BJ (cell line): Measurements from ENCODE around the gene GNB4. TPM values are rescaled to one million over a fixed set of nuclear protein-coding genes. Genes with fewer than 3 reads are reported as not detected.

Experiments used
- CTCF ChIA-PET: fragments of 350-600 bp; formaldehyde crosslinking; extraction: SDS; loops from one replicate; lab custom pipeline; 2021; ENCODE audit warnings: antibody characterized with exemption, inconsistent platforms; lab: Yijun Ruan, JAX
- POLR2A ChIA-PET: fragments of 300-600 bp; sonication (Branson Sonifier 250); formaldehyde crosslinking; extraction: SDS; loops from one replicate; lab custom pipeline; 2021; ENCODE audit warnings: antibody characterized with exemption; lab: Charles Lee
- DNase-seq: peaks from one replicate; pipeline ENCODE4 v3.0.0-alpha.2; 2011; ENCODE audit warnings: low read depth
- H3K27me3 ChIP-seq: 2 replicates; pipeline ENCODE4 v1.6.0; 2011; ENCODE audit warnings: low read length; ENCODE audit not compliant: control insufficient read depth, insufficient read depth
- H3K36me3 ChIP-seq: 2 replicates; pipeline ENCODE4 v1.5.1; 2011; ENCODE audit warnings: low read length; ENCODE audit not compliant: control insufficient read depth, insufficient read depth
- H3K4me3 ChIP-seq: 2 replicates; pipeline ENCODE4 v1.5.1; 2011; ENCODE audit warnings: low read depth, mild to moderate bottlenecking, control low read depth, low read length
- polyA minus RNA-seq: library from RNA; depleted of rRNA, polyadenylated mRNA; stranded (reverse); fragments of >200 nt; gene quantifications from 2 replicates; pipeline ENCODE4 v1.2.3, GENCODE V29; 2011; rRNA and poly(A)+ RNA removed
- polyA plus RNA-seq: library from polyadenylated mRNA; depleted of rRNA; stranded (reverse); fragments of >200 nt; gene quantifications from 2 replicates; pipeline ENCODE4 v1.2.3, GENCODE V29; 2011; rRNA removed
- TF ChIP-seq, protein P1 (sequence below): IDR thresholded peaks from 2 replicates; pipeline ENCODE4 v1.5.1; 2011; ENCODE audit warnings: low read depth, mild to moderate bottlenecking, control low read depth, inconsistent platforms, low read length, moderate library complexity; ENCODE audit not compliant: insufficient read depth

Gene GNB4
- polyA plus RNA-seq (25.2 and 50.6 TPM in 2 replicates), polyA minus RNA-seq (47.0 and 49.3 TPM in 2 replicates)

DNA sequence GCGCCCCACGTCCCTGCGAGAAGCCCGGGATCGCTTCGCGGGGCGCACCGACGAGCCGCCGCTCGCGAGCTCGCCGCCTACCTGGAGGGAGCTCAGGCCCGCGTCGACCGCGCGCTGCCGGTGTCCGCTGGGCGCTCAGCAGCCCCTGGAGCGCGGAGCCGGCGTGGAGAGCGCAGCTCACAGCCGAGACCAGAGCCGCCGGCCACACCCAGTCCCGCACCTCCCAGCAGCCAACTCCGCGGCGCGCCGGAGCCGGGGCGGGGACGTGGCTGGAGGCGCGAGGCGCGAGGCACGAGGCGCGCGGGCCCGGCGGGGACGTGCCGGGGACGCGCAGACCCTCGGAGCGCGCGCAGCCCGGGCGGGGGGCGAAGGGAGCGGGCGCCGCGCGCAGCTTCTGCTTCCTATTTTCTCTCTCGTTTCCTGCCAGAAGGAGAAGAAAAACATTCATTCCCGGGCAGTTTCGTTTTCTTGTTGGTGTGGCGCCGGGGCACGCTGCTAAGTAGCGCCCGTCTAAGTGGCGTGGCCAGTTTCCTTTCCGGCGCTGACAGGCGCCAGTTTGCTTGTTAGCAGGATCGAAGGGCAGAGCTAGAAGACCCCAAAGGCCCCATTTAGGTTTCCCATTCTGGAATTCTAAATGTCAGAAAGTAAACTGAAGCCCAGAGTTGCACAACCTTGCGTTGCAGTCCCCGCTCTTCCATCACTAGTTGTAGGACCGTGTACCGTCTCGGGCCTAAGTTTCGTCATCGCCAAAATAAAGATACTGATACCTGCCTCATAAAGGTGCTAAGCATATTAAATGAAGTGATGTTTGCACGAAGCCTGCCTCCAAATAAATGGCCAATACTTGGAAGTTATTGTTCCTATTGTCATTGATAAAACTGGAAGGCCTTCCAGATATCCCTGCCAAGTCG is at the start of gene GNB4:
TSS of gene GNB4 (minus strand) at position 206 of the 911 bp plus-strand sequence. CDS start 25,270 bp downstream, outside the sequence.
- ChIA-PET CTCF (interaction anchor here (1.1 to 1.2 kb wide), 2 partner anchors 19 to 80 kb away, joined by 3 read pairs; no protein-coding TSS in a partner anchor), POLR2A (no interaction called here)
- TF ChIP-seq, protein P1, sequence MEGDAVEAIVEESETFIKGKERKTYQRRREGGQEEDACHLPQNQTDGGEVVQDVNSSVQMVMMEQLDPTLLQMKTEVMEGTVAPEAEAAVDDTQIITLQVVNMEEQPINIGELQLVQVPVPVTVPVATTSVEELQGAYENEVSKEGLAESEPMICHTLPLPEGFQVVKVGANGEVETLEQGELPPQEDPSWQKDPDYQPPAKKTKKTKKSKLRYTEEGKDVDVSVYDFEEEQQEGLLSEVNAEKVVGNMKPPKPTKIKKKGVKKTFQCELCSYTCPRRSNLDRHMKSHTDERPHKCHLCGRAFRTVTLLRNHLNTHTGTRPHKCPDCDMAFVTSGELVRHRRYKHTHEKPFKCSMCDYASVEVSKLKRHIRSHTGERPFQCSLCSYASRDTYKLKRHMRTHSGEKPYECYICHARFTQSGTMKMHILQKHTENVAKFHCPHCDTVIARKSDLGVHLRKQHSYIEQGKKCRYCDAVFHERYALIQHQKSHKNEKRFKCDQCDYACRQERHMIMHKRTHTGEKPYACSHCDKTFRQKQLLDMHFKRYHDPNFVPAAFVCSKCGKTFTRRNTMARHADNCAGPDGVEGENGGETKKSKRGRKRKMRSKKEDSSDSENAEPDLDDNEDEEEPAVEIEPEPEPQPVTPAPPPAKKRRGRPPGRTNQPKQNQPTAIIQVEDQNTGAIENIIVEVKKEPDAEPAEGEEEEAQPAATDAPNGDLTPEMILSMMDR: no peak
- peak within 1 kb of the TSS; percentile 80 for H3K4me3 ChIP-seq
- no peak for DNase-seq
- H3K27me3 ChIP-seq: no peaks in the 10 kb centered on the region
- H3K36me3 ChIP-seq: no peaks in the 10 kb centered on the region

DNA sequence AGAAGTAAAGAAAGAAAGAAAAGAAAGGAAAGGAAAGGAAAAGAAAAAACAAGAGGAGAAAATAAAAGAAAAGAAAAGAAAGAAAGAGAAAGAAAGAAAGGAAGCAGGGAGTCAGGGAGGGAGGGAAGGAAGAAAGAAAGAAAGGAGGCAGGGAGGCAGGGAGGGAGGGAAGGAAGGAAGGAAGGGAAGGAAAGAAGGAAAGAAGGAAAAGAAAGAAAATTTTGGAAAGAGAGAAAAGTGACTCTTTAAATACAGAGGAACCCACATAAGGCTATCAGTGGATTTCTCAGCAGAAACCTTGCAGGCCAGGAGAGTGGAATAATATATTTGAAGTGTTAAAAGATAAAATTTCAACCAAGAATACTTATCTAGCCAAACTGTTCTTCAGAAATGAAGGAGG is 44.2 kb upstream of the GNB4 start:
- TF ChIP-seq, protein P1: no peak
- no peak for DNase-seq
- Histone ChIP-seq H3K27me3 (no peaks in the 10 kb centered on the region; the same call in 1 of the 2 replicates), H3K36me3 (no peaks in the 10 kb centered on the region), H3K4me3 (no peak overlapping the region)
- ChIA-PET CTCF (no interaction called here), POLR2A (no interaction called here)

DNA sequence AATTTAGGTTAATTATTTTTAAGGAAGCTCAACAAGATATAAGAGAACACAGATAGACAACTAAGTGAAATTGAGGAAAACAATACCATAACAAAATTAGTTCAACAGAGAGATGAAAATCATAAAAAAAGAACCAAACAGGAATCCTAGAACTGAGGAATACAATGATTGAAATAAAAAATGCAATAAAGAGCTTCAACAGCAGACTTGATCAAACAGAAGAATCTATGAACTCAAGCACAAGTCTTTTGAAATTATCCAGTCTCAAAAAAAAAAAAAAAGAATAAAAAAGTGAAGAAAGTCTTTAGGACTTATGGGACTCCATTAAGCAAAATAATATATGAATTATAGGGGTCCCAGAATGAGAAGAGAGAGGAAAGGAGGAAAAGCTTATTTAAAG is 42.0 kb upstream of the GNB4 start:
- DNase-seq: no peak
- no peak overlapping the region for H3K4me3 ChIP-seq
- H3K36me3 ChIP-seq: no peaks in the 10 kb centered on the region
- ChIA-PET CTCF (no interaction called here), POLR2A (interaction anchor here (0.5 kb wide), 1 partner anchor 40 kb away, joined by 3 read pairs; no protein-coding TSS in a partner anchor)
- H3K27me3 ChIP-seq: no peaks in the 10 kb centered on the region; the same call in 1 of the 2 replicates
- TF ChIP-seq, protein P1: no peak

DNA sequence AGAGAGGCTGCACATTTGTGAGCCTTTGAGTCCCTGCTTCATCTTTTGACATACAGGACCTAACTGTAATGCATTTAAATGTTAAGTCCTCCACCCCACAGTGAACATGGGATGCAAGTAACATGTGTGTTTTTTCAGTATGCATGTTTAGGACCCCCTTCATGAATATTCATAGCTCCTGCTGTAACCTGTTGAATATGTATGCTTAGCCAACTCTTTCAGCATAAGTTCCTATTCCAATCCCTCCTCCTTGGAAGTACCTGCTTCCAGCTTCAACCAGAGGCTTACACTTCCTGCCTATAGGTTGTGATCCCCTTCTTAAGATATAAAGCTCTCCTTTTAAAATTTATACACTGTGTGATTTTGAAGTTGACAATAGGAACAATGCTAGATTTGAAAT is 36.9 kb upstream of the GNB4 start:
- H3K36me3 ChIP-seq: no peaks in the 10 kb centered on the region
- ChIA-PET POLR2A (no interaction called here), CTCF (no interaction called here)
- TF ChIP-seq, protein P1: no peak
- H3K27me3 ChIP-seq: no peaks in the 10 kb centered on the region; the same call in 1 of the 2 replicates
- no peak for DNase-seq
- H3K4me3 ChIP-seq: no peak overlapping the region

DNA sequence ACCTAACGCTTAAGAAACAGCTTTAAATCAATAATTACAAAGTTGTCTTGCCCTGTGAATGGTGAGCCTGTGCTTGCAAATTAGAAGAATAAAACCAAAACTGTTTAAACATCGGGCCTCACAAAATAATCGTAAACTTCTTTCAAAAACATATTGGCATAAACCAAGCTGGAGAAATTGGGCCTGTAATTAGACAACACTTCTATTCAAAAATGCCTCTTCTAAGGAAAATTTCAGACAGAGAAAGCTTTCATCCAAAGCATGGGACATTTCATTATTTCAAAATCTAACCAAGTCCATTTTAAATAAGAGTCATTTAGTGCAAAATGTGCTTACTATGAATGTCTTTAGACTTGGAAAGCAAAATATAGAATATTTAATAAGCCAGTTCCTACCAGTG is 35.5 kb upstream of the GNB4 start:
- no peak for DNase-seq
- H3K27me3 ChIP-seq: no peaks in the 10 kb centered on the region
- no peaks in the 10 kb centered on the region for H3K36me3 ChIP-seq
- TF ChIP-seq, protein P1: no peak
- H3K4me3 ChIP-seq: no peak overlapping the region
- POLR2A ChIA-PET: no interaction called here
- CTCF ChIA-PET: interaction anchor here (1.6 kb wide), 1 partner anchor 18 kb away, joined by 5 read pairs; no protein-coding TSS in a partner anchor
